ENCODE measurements around the gene DLG2. TPM values are rescaled to one million over a fixed set of nuclear protein-coding genes. Genes with fewer than 3 reads are reported as not detected.

Gene DLG2
- total and polyA plus RNA-seq, 9 of the 15 experiments (the other 6 are each of a cell fraction or from before 2014, with no cell fraction given), result 0.52 to 1.6 (median 0.95) TPM

- H3K4me3 ChIP-seq, result no peak overlapping the region
- H4K20me1 ChIP-seq (replicated peaks; ENCODE audit: control insufficient read depth, insufficient read depth, low read length), result no peaks in the 10 kb centered on the region
- H3K4me2 ChIP-seq (ENCODE audit: insufficient read depth, low read length), result no peak overlapping the region
- no peaks in the 10 kb centered on the region for H3K79me2 ChIP-seq (ENCODE audit: control insufficient read depth, insufficient read depth, low read length)
- no peak overlapping the region for H2AFZ ChIP-seq (ENCODE audit: low read depth, low read length)
- WGBS (ENCODE audit: insufficient coverage, low coverage, missing lambda C conversion rate), result 0% methylated on average over 2 of the region's 2 CpGs
- H3K36me3 ChIP-seq (ENCODE audit: control insufficient read depth, insufficient read depth, low read length), result no peaks in the 10 kb centered on the region
- H3K9ac ChIP-seq (ENCODE audit: insufficient read depth in 1 of 2, low read depth in 2 of 2, low read length in 2 of 2), result no peak overlapping the region
- TF ChIP-seq ZBTB33 (CRISPR knock-in tag; IDR thresholded peaks at IDR 0.05), result no peak
- no peak for TF ChIP-seq CEBPB (tag; IDR thresholded peaks at IDR 0.05)
- no peak for TF ChIP-seq EP300 (IDR thresholded peaks at IDR 0.05; ENCODE audit: low read length)
- no peak for TF ChIP-seq THAP12 (CRISPR knock-in tag; IDR thresholded peaks at IDR 0.05)
- no peak for TF ChIP-seq U2AF2 (optimal IDR thresholded peaks at IDR 0.05; ENCODE audit: low read depth, low read length)
- TF ChIP-seq ZNF140 (CRISPR knock-in tag; IDR thresholded peaks at IDR 0.05), result no peak
- TF ChIP-seq CBX2 (IDR thresholded peaks at IDR 0.05; ENCODE audit: insufficient read depth, low read length, poor library complexity, severe bottlenecking), result no peak
- TF ChIP-seq ZNF780A (CRISPR knock-in tag; IDR thresholded peaks at IDR 0.05), result no peak
- TF ChIP-seq MCM2 (IDR thresholded peaks at IDR 0.05; ENCODE audit: low read depth), result no peak
- no peak for TF ChIP-seq ATF1 (CRISPR knock-in tag; IDR thresholded peaks at IDR 0.05)
- no peak for TF ChIP-seq ATF1 (tag; IDR thresholded peaks at IDR 0.05)
- TF ChIP-seq MEF2A (IDR thresholded peaks at IDR 0.05; ENCODE audit: control insufficient read depth, low read depth, low read length), result no peak
- CTCF ChIA-PET (ENCODE audit: low intra/inter-chr PET ratio), result interaction anchor here (2.6 kb wide), 1 partner anchor 912 kb away, joined by 14 read pairs; no protein-coding TSS in a partner anchor
- in situ Hi-C loops (cut with MboI) (loop anchor here (25.0 kb wide), 2 partner anchors 731 to 956 kb away; no protein-coding TSS in a partner anchor), intact Hi-C loops (cut with micrococcal nuclease) (loop anchor here (5.0 to 10.0 kb wide), 5 partner anchors 296 to 1101 kb away; partner anchors contain the start of genes DDIAS and PRCP)
- no peaks in the 10 kb centered on the region for H3K9me3 ChIP-seq (replicated peaks; ENCODE audit: control insufficient read depth, insufficient read depth, low read depth, low read length)
- FAIRE-seq (no peak), DNase-seq (ENCODE audit: extremely low read depth in 1 of 4, low spot score in 3 of 4) (no peak), ATAC-seq (no peak)
- no peaks in the 10 kb centered on the region for H3K9me1 ChIP-seq (ENCODE audit: control insufficient read depth, insufficient read depth, low read length)
- H3K4me1 ChIP-seq (replicated peaks in 1 of 2; ENCODE audit: control insufficient read depth in 2 of 2, insufficient read depth in 2 of 2, low read length in 2 of 2), result no peaks in the 10 kb centered on the region
- POLR2A ChIA-PET, result no interaction called here
- no TSS peak for BruUV-seq (replicated peaks)
- H3K27me3 ChIP-seq (ENCODE audit: control insufficient read depth in 2 of 2, insufficient read depth in 2 of 2, low read length in 2 of 2), result no peaks in the 10 kb centered on the region
- H3K27ac ChIP-seq (ENCODE audit: extremely low read depth, low read depth, low read length), result no peak overlapping the region
Measured at GRCh38 chr11:83818349-83818748, 1808.8 kb downstream of the DLG2 start.

Measured in K562 (cell line).